Liver (tissue), 9 donors: ENCODE data around the gene ADCK1. TPM values are rescaled to one million over a fixed set of nuclear protein-coding genes. Genes with fewer than 3 reads are reported as not detected.

ENCODE experiments used
- DNase-seq: peaks from one replicate; pipeline ENCODE4 v3.0.0-alpha.2; 2017; ENCODE audit warnings: low spot score
- H3K27ac ChIP-seq, 2 donors: one replicate each; pipeline ENCODE4 v1.7.0; 2013; ENCODE audit warnings: inconsistent platforms in 2 of 2, low read length in 2 of 2, control low read depth in 1 of 2, low read depth in 1 of 2, mild to moderate bottlenecking in 1 of 2
- H3K27me3 ChIP-seq, 4 donors: one replicate each; pipeline versions ENCODE4 v1.6.1 to v1.7.0; 2013; ENCODE audit warnings: low read length in 3 of 4, inconsistent platforms in 1 of 4, mild to moderate bottlenecking in 1 of 4, moderate library complexity in 1 of 4; ENCODE audit not compliant: control insufficient read depth in 4 of 4, insufficient read depth in 4 of 4
- H3K36me3 ChIP-seq, 4 donors: one replicate each; pipeline versions ENCODE4 v1.6.1 to v1.7.0; 2013; ENCODE audit warnings: low read length in 3 of 4, mild to moderate bottlenecking in 3 of 4, low read depth in 1 of 4, moderate library complexity in 1 of 4; ENCODE audit not compliant: control insufficient read depth in 4 of 4, insufficient read depth in 3 of 4
- H3K4me1 ChIP-seq, 4 donors: one replicate each; pipeline versions ENCODE4 v1.6.1 to v1.7.0; 2013; ENCODE audit warnings: low read length in 3 of 4, mild to moderate bottlenecking in 3 of 4, moderate library complexity in 1 of 4; ENCODE audit not compliant: control insufficient read depth in 4 of 4, insufficient read depth in 4 of 4
- H3K4me3 ChIP-seq, 3 donors: one replicate each; pipeline versions ENCODE4 v1.6.1 to v1.7.0; 2013; ENCODE audit warnings: low read length in 3 of 3, control low read depth in 1 of 3, low read depth in 1 of 3, mild to moderate bottlenecking in 1 of 3
- H3K9ac ChIP-seq, 2 donors: one replicate each; pipeline ENCODE4 v1.7.0; 2013; ENCODE audit warnings: low read length in 2 of 2, mild to moderate bottlenecking in 2 of 2, moderate library complexity in 2 of 2, control low read depth in 1 of 2, low read depth in 1 of 2
- H3K9me3 ChIP-seq, 4 donors: one replicate each; pipeline versions ENCODE4 v1.6.1 to v1.7.0; 2013; ENCODE audit warnings: low read length in 3 of 4; ENCODE audit not compliant: control insufficient read depth in 4 of 4
- ATF3 ChIP-seq: IDR thresholded peaks from 2 replicates; pipeline ENCODE4 v1.6.1; 2016; ENCODE audit warnings: antibody characterized with exemption
- CTCF ChIP-seq: fragments of 150-350 bp; IDR thresholded peaks from 2 replicates; pipeline ENCODE4 v1.5.1; 2017; ENCODE audit warnings: improper control_type of control experiment, low read depth, low read length; ENCODE audit not compliant: missing input control
- EGR1 ChIP-seq, 2 donors: IDR thresholded peaks; 2 replicates each; pipeline ENCODE4 v1.6.1; 2016 to 2018; ENCODE audit warnings: antibody characterized with exemption in 2 of 2, low read depth in 2 of 2
- GABPA ChIP-seq, 2 donors: IDR thresholded peaks in 1 of 2; conservative IDR thresholded peaks in 1 of 2; 2 replicates each; pipeline ENCODE4 v1.6.1; 2016; ENCODE audit warnings: antibody characterized with exemption in 2 of 2, mild to moderate bottlenecking in 1 of 2, moderate library complexity in 1 of 2
- HNF4A ChIP-seq, 2 donors: conservative IDR thresholded peaks; 2 replicates each; pipeline ENCODE4 v1.6.1; 2016; ENCODE audit warnings: antibody characterized with exemption in 2 of 2, mild to moderate bottlenecking in 2 of 2
- HNF4G ChIP-seq: IDR thresholded peaks from 2 replicates; pipeline ENCODE4 v1.6.1; 2016; ENCODE audit warnings: antibody characterized with exemption
- MAX ChIP-seq: IDR thresholded peaks from 2 replicates; pipeline ENCODE4 v1.6.1; 2016; ENCODE audit warnings: antibody characterized with exemption
- REST ChIP-seq: IDR thresholded peaks from 2 replicates; pipeline ENCODE4 v1.6.1; 2016; ENCODE audit warnings: antibody characterized with exemption, mild to moderate bottlenecking
- SP1 ChIP-seq: IDR thresholded peaks from 2 replicates; pipeline ENCODE4 v1.6.1; 2018; ENCODE audit warnings: antibody characterized with exemption, mild to moderate bottlenecking
- WGBS: extraction: QIAGEN DNeasy Blood & Tissue Kit; methylation state at CpG from one replicate; pipeline ENCODE4 v1.1.7; 2013; 5-methylcytosine and 5-hydroxymethylcytosine counted together
- polyA plus RNA-seq, 2 donors: library from polyadenylated mRNA; stranded (reverse) in 1 of 2; unstranded in 1 of 2; fragments of 200-250 nt in 1 of 2; fragments of >200 nt in 1 of 2; fragmentation: Nextera tagmentation in 1 of 2; extraction: Ambion mirVana in 1 of 2; gene quantifications; one replicate each; pipeline versions ENCODE4 v1.2.1 to v1.2.3, GENCODE V29; 2013 to 2015
- total RNA-seq, 2 donors: library from RNA; depleted of rRNA; stranded (reverse); fragments of >200 nt; gene quantifications; one replicate each; pipeline ENCODE4 v1.2.3, GENCODE V29; 2014
- donor health status: healthy.
- donor health status: healthy.
- donor health status: healthy.
- donor health status: healthy.
- donor health status: healthy.

ADCK1 gene
- total and polyA plus RNA-seq, 4 donors = 4.0 to 4.9 (median 4.4) TPM

GRCh38 chr14:77870646-77871045 lies 70.7 kb downstream of the ADCK1 start (continued):
- TF ChIP-seq REST (no peak), HNF4G (no peak)

- 93% methylated on average over 8 of the region's 8 CpGs for WGBS
- Histone ChIP-seq H3K4me3 (no peak overlapping the region), H3K4me1 (no peaks in the 10 kb centered on the region), H3K9me3 (no peaks in the 10 kb centered on the region), H3K36me3 (peaks cover 0 to 3% (median 0%) of the 10 kb centered on the region in 4 donors), H3K9ac (no peak overlapping the region), H3K27me3 (no peaks in the 10 kb centered on the region), H3K27ac (no peak overlapping the region)
- TF ChIP-seq EGR1 (IDR thresholded peaks at IDR 0.05; ENCODE audit: low read depth in 2 of 2) (no peak), MAX (no peak)
- DNase-seq = no peak
These were observed 72.2 kb downstream of the ADCK1 start for GRCh38 chr14:77872152-77872551.

GRCh38 chr14:77872983-77873382 lies 73.1 kb downstream of the ADCK1 start:
- TF ChIP-seq ATF3 = no peak
- TF ChIP-seq CTCF = no peak
- no peak for TF ChIP-seq REST
- TF ChIP-seq SP1 = no peak
- TF ChIP-seq GABPA (IDR thresholded peaks at IDR 0.05 in 1 of 2, conservative IDR thresholded peaks at IDR 0.05 in 1 of 2) = no peak
- no peak for TF ChIP-seq HNF4A (conservative IDR thresholded peaks at IDR 0.05)
- DNase-seq = no peak

More at GRCh38 chr14:77872983-77873382, 73.1 kb downstream of the ADCK1 start:
- H3K4me3 ChIP-seq = no peak overlapping the region
- no peaks in the 10 kb centered on the region for H3K4me1 ChIP-seq
- H3K9me3 ChIP-seq = no peaks in the 10 kb centered on the region
- peaks cover 0 to 3% (median 0%) of the 10 kb centered on the region in 4 donors for H3K36me3 ChIP-seq
- no peaks in the 10 kb centered on the region for H3K27me3 ChIP-seq
- H3K9ac ChIP-seq = no peak overlapping the region
- no peak overlapping the region for H3K27ac ChIP-seq
- WGBS = 97% methylated on average over 4 of the region's 4 CpGs
